GM19397 (cell line): ENCODE data around the gene NPAP1.
"Not testable (repeated sequence)": the region's sequence is repeated elsewhere in the genome, so short reads cannot be mapped to it uniquely, and the experiment has no call there.

Source experiments
- ATAC-seq: cut with Tn5 transposase; IDR thresholded peaks from one replicate; pipeline ENCODE4 v1.9.1; 2021; ENCODE audit warnings: mild to moderate bottlenecking, moderate library complexity; ENCODE audit not compliant: unreplicated experiment

The NPAP1 gene

GRCh38 chr15:24675332-24676144, at the start of gene NPAP1:
Gene NPAP1, plus strand, starts transcription at chr15:24675775. Its CDS starts 93 bp downstream, at chr15:24675868.
- ATAC-seq = no peak

DNA sequence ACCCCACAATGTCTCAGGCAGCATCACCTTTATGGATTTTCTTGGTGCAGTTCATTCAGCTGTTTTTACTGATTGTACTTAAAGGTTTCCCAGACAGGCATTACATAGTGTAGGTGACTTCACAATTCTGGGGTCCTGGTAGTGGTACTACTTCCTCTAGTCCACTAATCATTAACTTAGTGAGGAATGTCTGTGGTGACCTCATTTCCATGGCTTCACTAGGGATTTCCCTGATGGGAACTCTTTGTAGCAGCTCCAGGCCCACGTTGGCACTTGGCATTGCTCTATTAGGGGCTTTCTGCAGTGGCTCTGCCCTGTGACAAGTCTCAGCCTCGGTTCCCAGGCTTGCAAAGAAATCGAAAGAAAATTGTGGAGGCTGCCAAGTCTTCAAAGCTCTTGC, 48.1 kb upstream of the NPAP1 start:
- no peak for ATAC-seq

DNA sequence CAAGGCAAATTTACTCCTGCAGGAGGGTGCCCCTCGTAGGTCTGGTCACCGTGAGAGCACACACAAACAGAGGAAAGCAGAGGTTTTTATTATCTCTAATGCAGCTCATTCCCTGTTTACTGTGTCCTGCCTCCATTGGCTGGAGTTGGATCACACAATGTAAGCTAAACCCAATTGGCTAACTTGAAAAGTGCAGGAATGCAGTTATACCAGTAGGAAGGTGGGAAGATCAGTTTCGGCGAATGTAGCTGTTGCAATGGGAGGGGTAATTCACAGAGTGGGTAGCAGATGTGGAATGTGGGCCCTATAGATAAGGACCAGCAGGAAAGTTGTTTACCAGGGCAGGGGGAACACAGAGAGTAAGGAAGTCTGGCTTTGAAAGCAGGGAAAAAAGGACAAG, 42.5 kb upstream of the NPAP1 start:
- ATAC-seq = no peak

DNA sequence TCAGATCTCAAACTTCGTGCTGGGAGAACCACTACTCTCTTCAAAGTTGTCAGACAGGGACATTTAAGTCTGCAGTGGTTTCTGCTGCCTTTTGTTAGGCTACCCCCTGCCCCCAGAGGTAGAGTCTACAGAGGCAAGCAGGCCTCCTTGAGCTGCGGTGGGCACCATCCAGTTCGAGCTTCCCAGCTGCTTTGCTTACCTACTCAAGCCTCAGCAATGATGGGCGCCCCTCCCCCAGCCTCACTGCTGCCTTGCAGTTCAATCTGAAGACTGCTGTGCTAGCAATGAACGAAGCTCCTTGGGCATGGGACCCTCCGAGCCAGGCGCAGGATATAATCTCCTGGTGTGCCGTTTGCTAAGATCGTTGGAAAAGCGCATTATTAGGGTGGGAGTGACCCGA, 36.2 kb upstream of the NPAP1 start:
- not testable (repeated sequence) for ATAC-seq

GRCh38 chr15:24645627-24646026, 29.9 kb upstream of the NPAP1 start:
- no peak for ATAC-seq

GRCh38 chr15:24659622-24660021, 16.0 kb upstream of the NPAP1 start:
- ATAC-seq = no peak

- no peak for ATAC-seq
Measured at GRCh38 chr15:24662991-24663390, 12.6 kb upstream of the NPAP1 start.

- no peak for ATAC-seq
Measured at GRCh38 chr15:24676431-24676830, 856 bp downstream of the NPAP1 start.

GRCh38 chr15:24678485-24678884, 2.9 kb downstream of the NPAP1 start:
- no peak for ATAC-seq

- no peak for ATAC-seq
Measured at GRCh38 chr15:24682002-24682401, 6.4 kb downstream of the NPAP1 start.

- not testable (repeated sequence) for ATAC-seq
Measured at GRCh38 chr15:24682905-24683304, 7.3 kb downstream of the NPAP1 start.

- no peak for ATAC-seq
Measured at GRCh38 chr15:24683736-24684135, 8.2 kb downstream of the NPAP1 start.

- no peak for ATAC-seq
Measured at GRCh38 chr15:24684313-24684712, 8.7 kb downstream of the NPAP1 start.

- no peak for ATAC-seq
Measured at GRCh38 chr15:24696201-24696600, 20.6 kb downstream of the NPAP1 start.

GRCh38 chr15:24696842-24697241, 21.3 kb downstream of the NPAP1 start:
- ATAC-seq = no peak

GRCh38 chr15:24718289-24719082, 42.9 kb downstream of the NPAP1 start:
- ATAC-seq = no peak

DNA sequence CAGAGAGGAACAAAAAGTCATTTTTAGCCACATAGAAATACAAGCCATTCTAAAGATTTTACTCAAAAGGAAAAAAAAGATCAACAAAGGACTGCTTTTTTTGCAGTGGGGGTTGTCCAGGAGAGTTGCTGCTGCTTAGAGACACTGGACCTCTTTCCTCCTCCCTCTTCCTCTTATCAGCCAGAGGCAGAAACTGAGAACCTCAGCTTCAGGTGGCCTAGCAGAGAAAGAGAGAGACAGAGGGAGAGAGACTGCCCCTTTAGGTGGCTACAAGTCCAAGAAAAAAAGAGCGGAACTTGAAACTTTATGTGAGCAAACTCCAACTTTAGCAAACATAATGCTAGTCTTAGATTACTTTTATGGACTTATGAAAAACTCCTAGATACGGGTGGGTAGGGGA, 54.2 kb downstream of the NPAP1 start:
- no peak for ATAC-seq
